Type B pancreatic cell (in vitro differentiated cells): ENCODE data around the gene GRAMD1B. TPM values are rescaled to one million over a fixed set of nuclear protein-coding genes. Genes with fewer than 3 reads are reported as not detected.

Experiments used
- DNase-seq: peaks from one replicate; pipeline ENCODE4 v3.0.0; 2021; ENCODE audit warnings: mixed read lengths; ENCODE audit not compliant: unreplicated experiment; ENCODE audit errors: extremely low spot score
- H3K27ac Mint-ChIP-seq: 2 replicates; pipeline ENCODE4 v1.8.0; 2021; ENCODE audit warnings: mild to moderate bottlenecking, mixed read lengths
- H3K27me3 Mint-ChIP-seq: 2 replicates; pipeline ENCODE4 v1.8.0; 2021; ENCODE audit warnings: mixed read lengths
- H3K36me3 Mint-ChIP-seq: 2 replicates; pipeline ENCODE4 v1.8.0; 2021; ENCODE audit warnings: mixed read lengths
- H3K4me1 Mint-ChIP-seq: one replicate; pipeline ENCODE4 v1.8.0; 2021; ENCODE audit warnings: mixed read lengths; ENCODE audit not compliant: unreplicated experiment
- H3K4me3 Mint-ChIP-seq: 2 replicates; pipeline ENCODE4 v1.8.0; 2021; ENCODE audit warnings: mild to moderate bottlenecking, mixed read lengths
- H3K9me3 Mint-ChIP-seq: 2 replicates; pipeline ENCODE4 v1.8.0; 2021; ENCODE audit warnings: mixed read lengths
- CTCF ChIP-seq: fragments of 200-600 bp; sonication (generic); conservative IDR thresholded peaks from 2 replicates; pipeline ENCODE4 v1.5.0; 2021; ENCODE audit warnings: antibody characterized with exemption, mild to moderate bottlenecking
- total RNA-seq: library from RNA; stranded (reverse); gene quantifications from 2 replicates; pipeline ENCODE4 v1.2.1, GENCODE V29; 2021; ENCODE audit warnings: low replicate concordance

GRAMD1B gene
- total RNA-seq, 1 donor from 2014 or later = 15.2 TPM

DNA sequence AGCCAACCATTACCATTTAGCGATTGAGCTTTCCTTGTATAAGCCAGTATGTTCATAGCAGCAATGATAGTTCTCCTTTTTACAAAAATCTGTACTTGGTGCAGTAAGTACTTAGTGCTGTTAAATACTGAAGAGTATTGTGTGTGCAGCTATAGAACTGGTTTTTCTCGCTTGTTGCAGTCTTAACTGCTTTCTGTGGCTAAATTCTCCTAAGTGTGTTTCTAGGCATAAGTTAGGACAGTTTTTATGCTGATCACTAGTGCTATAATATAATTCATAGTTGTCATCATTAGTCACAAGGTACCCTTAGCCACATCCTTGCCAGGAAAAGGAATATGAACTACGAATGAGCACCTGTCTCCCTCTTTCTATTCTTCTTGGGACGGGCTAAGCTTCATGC is 107.7 kb downstream of the GRAMD1B start:
- H3K27ac Mint-ChIP-seq = no peak overlapping the region
- no peak for TF ChIP-seq CTCF
- H3K4me3 Mint-ChIP-seq = no peak overlapping the region
- H3K4me1 Mint-ChIP-seq = peaks cover 7% of the 10 kb centered on the region
- H3K9me3 Mint-ChIP-seq = peaks cover 5% of the 10 kb centered on the region
- no peaks in the 10 kb centered on the region for H3K27me3 Mint-ChIP-seq
- H3K36me3 Mint-ChIP-seq = no peaks in the 10 kb centered on the region
- DNase-seq = no peak

DNA sequence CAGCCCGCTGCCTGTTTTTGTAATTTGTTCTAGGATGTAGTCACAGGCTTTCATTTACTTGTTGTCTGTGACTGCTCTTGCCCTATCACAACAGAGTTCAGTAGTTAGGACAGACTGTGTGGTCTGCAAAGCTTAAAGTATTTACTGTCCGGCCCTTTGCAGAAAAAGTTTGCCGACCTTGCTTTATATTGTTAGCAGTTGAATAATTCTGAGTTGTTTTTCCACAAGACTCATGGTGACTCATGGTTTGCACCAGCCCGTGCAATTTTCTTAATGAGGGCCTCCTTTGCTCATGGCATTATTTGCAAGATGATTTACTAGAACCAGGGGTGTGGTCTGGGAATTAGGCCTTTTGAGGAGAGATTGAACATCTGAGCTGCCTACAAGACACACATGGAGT is 113.7 kb downstream of the GRAMD1B start:
- Mint-ChIP-seq H3K9me3 (no peaks in the 10 kb centered on the region), H3K27ac (no peak overlapping the region), H3K4me1 (peaks cover 9% of the 10 kb centered on the region), H3K36me3 (no peaks in the 10 kb centered on the region), H3K27me3 (no peaks in the 10 kb centered on the region), H3K4me3 (no peak overlapping the region)
- no peak for TF ChIP-seq CTCF
- no peak for DNase-seq

DNA sequence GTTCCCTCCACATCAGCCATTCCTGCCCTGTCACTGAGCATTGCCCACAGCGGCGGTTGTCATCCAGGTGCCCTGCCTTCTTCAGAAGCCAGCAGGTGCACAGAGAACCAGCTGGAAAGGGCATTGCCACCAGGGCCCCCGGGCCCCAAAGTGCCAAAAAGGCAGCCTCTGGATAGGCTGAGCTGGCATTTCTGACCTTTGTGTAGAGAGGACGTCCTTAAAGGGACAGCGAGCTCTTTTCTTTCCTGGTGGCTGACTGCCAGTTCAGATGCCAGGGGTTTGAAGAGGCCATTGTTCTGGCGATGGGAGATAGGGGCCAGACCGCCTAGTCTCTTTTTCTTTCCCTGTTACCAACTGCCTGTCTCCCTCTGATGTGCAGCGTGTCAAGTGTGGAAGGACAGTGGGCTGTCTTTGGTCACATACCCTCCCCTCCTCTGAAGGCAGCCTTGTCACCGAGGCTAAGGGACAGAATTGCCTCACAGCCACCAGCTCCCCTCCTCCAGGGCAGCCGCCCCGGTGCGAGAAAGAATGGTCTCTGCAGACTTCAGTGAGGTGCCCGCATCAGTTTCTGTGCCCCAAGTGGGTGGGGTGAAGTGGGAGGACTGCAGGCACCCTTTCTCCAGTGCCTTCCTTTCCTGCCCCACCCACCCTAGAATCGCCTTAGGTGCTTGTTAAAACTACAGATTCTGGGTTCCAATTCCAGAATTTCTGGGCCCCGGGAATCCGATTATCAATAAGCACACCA is 114.7 kb downstream of the GRAMD1B start:
- no peak for TF ChIP-seq CTCF
- Mint-ChIP-seq H3K4me1 (peaks cover 9% of the 10 kb centered on the region), H3K27ac (no peak overlapping the region)

DNA sequence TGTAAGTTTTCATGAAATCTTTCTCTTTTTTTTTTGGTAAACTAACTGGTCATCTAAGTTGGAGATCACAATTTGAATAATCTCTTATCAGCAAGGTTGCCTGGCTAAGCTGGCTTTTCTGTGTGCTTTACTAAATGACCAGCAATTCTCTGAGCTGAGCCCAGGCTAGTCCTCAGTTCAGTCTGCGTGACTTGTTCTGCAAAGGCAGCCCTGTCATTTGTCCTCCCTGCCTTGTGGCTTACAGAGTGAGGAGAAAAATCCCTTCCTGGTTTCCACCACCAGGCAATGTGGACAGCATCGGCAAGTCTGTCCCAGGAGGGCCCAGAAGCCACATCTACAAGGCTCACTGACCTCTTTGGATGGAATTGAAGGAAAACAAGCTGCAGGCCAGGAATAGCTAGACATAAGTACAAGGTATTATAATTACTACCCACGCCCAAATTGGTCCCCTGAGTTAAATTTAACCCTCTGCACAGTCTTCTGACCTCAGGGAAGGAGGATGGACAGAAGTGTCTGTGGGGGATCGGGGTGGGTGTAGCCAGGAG is 115.7 kb downstream of the GRAMD1B start:
- H3K27ac Mint-ChIP-seq = no peak overlapping the region
- no peaks in the 10 kb centered on the region for H3K36me3 Mint-ChIP-seq
- no peak for DNase-seq
- no peak for TF ChIP-seq CTCF
- peaks cover 15% of the 10 kb centered on the region for H3K4me1 Mint-ChIP-seq
- no peak overlapping the region for H3K4me3 Mint-ChIP-seq
- no peaks in the 10 kb centered on the region for H3K9me3 Mint-ChIP-seq
- no peaks in the 10 kb centered on the region for H3K27me3 Mint-ChIP-seq

More for the DNA sequence above, 114.7 kb downstream of the GRAMD1B start:
- Mint-ChIP-seq H3K9me3 (no peaks in the 10 kb centered on the region), H3K36me3 (no peaks in the 10 kb centered on the region), H3K27me3 (no peaks in the 10 kb centered on the region), H3K4me3 (no peak overlapping the region)
- no peak for DNase-seq

GRCh38 chr11:123546515-123546914 is 116.4 kb downstream of the GRAMD1B start:
- H3K4me1 Mint-ChIP-seq = peaks cover 15% of the 10 kb centered on the region
- H3K27ac Mint-ChIP-seq = no peak overlapping the region
- no peak for TF ChIP-seq CTCF
- no peaks in the 10 kb centered on the region for H3K27me3 Mint-ChIP-seq
- no peak for DNase-seq
- H3K9me3 Mint-ChIP-seq = no peaks in the 10 kb centered on the region
- no peak overlapping the region for H3K4me3 Mint-ChIP-seq
- H3K36me3 Mint-ChIP-seq = no peaks in the 10 kb centered on the region
